HG03432 (cell line): ENCODE results near the gene DIRAS3.
"Not testable (repeated sequence)": the region's sequence is repeated elsewhere in the genome, so short reads cannot be mapped to it uniquely, and the experiment has no call there.

Experiments
- ATAC-seq: cut with Tn5 transposase; IDR thresholded peaks from one replicate; pipeline ENCODE4 v1.9.1; 2021; ENCODE audit warnings: mild to moderate bottlenecking, moderate library complexity; ENCODE audit not compliant: unreplicated experiment

Gene DIRAS3

DNA sequence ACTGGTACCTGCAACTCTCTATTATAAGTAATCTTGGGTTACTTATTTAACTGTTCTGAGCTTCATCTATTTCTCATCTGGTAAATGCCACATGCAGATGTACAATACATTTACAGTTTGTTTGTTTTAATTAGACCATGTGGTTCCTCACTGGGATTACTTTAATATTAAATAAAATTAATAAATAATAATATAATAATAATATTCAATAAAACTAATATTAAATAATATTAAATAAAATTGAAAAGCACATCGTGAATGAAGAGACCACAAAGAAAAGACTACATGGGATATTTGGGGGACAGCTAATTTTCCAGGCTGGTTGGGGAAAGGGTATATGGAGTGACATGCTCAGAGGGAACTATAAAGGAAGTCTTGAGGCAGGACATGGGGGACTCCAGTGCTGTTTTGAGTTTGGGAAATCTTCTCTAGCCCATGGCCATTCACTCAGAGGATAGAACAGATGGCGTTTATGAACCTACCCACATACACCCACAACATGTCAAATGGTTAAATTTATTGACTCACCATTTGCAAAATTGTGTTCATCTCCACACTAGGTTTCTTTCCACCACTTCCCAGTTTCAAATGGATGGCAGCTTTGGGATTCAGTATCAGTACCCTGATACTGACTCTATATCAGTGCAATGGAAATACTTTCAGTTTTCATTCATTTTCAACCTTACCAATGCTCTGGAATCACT, 25.6 kb downstream of the DIRAS3 start:
- ATAC-seq: no peak

DNA sequence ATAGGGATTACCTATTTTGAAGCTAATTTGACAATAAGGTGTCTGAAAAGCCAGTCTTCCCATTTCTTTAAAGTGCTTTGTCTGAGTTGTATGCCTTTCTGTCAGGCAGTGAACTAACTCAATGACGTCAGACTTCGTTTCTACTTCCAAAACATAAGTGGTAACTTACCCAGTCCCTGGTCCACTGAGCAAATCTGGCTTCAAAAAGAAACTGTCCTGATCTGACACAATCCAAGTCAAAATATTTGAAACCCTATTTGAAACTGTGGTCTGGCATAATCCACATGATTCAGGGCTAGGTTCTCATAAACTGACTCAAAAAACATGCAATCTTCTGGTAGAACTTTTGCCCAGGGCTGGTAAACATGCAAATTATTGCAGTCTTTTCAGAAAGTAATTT, 34.0 kb downstream of the DIRAS3 start:
- ATAC-seq: no peak

DNA sequence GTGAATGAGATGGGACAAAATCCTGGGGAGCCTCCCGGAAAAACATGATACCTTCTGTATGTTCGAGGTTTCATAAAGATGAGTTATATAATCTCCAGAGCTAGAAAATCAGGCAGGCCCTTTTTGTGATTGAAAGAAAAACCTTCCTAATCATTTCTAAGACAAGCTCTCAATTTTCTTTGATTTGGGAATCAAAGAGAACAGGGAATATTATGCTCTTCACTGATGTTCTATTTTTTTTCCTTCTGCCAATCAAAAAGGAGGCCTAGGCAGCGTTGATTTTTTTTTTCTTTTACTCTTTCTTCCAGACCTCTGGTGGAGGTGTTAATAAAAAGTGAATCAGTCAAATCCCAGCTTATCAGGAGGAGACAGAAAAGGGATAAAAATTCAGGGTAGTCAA, 34.5 kb downstream of the DIRAS3 start:
- ATAC-seq: no peak

DNA sequence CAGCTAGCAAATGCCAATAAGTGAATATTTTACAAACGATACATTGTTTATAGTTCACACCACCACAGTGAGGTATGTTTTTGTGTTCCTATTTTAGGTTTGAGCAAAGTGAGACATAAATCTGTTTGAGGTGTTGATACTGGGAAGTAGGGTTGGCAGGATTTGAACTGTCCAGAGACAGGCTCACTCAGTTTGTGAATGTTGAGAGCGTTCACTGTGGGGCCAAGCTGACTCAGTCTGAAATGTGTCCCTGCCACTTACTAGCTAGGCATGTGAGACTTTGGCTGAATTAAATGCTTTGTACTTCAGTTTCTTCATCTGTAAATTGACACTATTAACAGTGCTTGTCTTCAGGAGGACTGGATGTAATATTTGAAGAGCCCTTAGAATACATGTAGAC, 35.1 kb downstream of the DIRAS3 start:
- ATAC-seq: no peak

DNA sequence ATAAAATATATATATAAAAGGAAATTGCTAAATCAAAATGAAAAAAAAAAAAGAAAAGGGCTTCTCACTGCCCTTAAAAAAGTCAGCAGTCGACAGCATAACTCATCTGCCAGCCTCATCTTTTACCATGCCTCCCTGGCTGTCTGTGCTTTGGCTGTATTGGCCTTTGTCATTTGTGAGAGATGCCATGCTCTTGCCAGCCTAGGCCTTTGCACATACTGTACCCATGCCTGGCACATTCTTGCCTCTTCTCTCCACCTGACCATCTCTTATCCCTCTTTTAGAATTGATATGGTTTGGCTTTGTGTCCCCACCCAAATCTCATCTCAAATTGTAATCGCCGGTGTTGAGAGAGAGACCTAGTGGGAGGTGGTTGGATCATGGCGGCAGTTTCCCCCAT, 37.1 kb downstream of the DIRAS3 start:
- no peak for ATAC-seq

DNA sequence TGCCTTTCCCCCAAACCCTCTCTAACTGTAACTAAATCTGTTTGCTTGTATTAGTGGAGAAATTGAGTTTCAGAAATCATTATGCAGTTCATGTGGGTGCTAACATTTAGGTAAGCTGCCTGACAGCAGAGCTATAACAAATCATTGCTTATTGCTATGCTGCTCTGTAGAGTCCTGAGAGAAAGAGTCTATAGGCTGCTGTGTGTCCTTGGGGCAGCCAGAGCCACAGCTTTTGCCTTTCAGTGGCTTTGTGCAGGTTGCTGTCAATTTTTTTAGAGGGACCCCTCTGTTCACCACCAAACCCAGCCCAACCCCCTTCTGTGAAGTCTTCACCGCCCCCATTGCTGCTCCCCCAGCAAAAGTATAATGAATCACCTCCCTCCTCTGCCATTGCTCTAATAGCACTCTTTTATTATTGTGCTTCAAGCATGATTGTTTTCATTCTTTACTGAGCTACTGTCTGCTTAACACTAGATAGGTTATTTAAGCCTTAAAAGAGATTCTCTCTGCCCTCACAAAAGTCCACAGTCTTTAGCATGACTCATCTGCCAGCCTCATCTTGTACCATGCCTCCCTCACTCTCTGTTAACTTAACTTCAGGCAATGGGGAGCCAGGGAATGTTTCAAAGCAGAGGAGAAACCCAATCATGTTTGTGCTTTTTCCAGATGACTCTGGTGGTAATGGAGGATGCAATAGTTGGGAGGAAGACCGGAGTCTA, 38.6 kb downstream of the DIRAS3 start:
- ATAC-seq: no peak

DNA sequence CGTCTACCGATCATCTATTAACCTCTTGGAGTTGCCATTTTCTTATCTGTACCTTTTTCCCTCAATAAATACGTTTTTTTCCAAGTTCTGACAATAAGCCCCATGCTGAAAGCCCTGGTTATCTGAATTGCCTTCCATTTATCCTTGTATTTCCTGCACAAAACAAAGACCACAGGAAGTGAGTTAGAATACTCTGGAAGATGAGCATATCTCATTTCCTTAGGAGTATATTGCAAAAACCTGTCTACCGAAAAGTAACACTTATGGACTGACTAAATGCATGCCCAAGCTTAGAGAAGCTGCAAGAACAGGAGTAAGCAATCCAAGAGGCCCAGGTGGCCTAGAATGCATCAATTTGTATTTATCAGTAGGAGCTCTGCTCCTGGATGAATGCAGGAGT, 39.9 kb downstream of the DIRAS3 start:
- no peak for ATAC-seq

DNA sequence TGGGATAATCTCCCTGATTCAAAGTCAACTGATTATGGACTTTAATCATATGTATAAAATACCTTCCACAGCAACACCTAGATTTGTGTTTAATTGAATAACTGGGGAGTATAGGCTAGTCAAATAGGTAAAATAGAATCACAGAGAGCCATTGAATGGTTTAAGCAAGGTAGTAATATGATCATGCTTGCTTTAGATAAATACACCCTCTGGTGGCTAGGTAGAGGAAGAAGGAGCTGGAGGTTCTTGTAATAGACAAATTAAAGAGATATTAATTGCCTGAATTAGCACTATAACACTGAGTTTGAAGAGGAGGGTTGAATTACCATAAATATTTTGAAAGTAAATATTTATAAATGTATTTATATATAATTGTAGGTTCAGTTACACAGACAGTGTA, 40.3 kb downstream of the DIRAS3 start:
- no peak for ATAC-seq

DNA sequence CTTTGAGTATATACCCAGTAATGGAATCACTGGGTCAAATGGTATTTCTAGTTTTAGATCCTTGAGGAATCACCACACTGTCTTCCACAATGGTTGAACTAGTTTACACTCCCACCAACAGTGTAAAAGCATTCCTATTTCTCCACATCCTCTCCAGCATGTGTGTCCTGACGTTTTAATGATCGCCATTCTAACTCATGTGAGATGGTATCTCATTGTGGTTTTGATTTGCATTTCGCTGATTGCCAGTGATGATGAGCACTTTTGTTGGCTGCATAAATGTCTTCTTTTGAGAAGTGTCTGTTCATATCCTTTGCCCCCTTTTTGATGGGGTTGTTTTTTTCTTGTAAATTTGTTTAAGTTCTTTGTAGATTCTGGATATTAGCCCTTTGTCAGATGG, 46.8 kb downstream of the DIRAS3 start:
- not testable (repeated sequence) for ATAC-seq

DNA sequence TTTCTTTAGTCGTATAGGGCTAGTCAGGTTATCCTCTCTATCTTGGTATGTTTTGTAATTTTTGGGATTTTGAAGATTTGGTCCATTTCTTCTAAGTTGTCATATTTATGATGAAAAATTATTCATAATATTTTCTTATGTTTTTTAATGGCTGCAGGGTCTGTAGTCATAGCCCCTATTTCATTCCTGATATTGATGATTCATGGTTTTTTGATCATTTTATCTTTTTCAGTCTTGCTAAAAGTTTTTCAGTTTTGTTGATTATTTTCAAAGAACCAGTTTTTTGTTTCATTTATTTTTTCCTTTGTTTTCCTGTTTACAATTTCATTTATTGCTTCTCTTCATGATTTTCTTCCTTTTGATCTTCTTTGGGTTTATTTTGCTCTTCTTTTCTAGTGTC, 50.2 kb downstream of the DIRAS3 start:
- ATAC-seq: no peak

DNA sequence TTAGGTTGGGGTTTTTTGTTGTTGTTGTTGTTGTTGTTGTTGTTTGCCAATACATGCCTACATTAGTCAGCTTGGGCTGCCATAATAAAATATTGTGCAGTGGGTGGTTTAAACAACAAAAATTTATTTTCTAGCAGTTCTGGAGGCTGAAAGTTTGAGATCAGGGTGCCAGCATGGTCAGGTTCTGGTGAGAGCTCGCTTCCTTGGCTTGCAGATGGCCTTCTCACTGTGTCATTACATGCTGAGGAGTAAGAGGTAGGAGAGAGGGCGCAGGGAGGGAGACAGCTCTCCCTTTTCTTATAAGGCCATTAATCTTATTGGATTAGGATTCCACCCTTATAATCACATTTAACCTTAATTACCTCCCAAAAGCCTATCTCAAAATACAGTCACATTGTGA, 52.7 kb downstream of the DIRAS3 start:
- ATAC-seq: no peak
